Activated CD8-positive, alpha-beta memory T cell treated with anti-CD3 and anti-CD28 coated beads for 1 hour (primary cell): Measurements from ENCODE around the gene LAMP1.
A peak's percentile ranks its signal among the peaks of the same experiment; 100 is the strongest.
"Not testable (repeated sequence)": the region's sequence is repeated elsewhere in the genome, so short reads cannot be mapped to it uniquely, and the experiment has no call there.

Experiments used
- DNase-seq, 2 donors: peaks; one replicate each; pipeline ENCODE4 v3.0.0-alpha.2; 2020; ENCODE audit warnings: low read depth in 1 of 2; ENCODE audit errors: extremely low read depth in 1 of 2

The LAMP1 gene

GRCh38 chr13:113296823-113297369 is at the start of gene LAMP1:
LAMP1 (plus strand) TSS chr13:113297239; CDS start chr13:113297435, 196 bp downstream.
- peak; percentile 93 to 98 for DNase-seq

DNA sequence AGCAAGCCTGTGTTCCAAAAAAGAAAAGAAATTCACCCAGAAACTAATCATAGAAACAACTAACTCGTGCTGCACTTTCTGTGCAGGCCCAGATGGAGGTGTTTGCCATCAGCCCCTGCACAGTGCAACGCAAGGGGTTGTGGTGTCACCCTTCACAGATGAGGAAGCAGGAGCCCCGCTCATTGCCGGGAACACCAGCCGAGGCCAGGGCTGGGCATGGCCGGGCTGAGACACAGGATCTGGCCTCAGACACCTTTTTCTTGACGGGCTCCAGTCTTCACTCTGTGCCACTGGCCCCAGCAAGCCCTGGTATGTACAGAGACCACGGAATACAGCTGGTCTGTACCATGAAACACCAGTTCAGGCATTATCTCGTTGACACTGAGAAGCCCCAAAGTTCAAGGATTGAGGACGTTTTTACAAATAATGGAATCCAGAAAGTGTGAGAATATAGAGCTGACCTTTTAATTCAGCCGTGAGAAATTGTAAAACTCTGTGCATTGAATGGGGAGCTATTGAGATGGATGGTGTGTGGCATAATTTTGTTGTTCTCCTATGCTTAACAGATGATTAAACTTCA is 44.4 kb upstream of the LAMP1 start:
- DNase-seq = no peak

- not testable (repeated sequence) for DNase-seq
Observed at GRCh38 chr13:113257908-113258307, 39.1 kb upstream of the LAMP1 start.

GRCh38 chr13:113258321-113259054 is 38.6 kb upstream of the LAMP1 start:
- DNase-seq = no peak

DNA sequence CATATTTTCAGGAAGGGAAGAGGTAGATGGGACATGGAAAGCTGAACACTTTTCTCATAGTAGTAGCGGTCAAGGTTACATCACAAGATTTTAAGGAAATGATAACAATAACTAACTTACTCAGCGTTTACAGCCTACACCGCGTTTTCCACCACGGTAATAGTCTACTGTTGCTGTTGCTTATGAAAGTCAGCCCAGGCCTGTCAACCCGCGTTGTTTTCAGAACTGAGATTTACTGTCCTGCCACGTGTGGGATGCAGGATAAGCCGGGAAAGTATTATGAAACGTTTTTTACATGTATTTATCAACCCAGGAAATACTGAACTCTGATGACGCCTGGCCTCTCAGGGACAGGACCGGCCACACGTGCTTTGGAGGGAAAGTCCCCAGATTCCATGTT is 36.0 kb upstream of the LAMP1 start:
- DNase-seq = no peak

- not testable (repeated sequence) for DNase-seq
Observed at GRCh38 chr13:113263016-113263415, 34.0 kb upstream of the LAMP1 start.

DNA sequence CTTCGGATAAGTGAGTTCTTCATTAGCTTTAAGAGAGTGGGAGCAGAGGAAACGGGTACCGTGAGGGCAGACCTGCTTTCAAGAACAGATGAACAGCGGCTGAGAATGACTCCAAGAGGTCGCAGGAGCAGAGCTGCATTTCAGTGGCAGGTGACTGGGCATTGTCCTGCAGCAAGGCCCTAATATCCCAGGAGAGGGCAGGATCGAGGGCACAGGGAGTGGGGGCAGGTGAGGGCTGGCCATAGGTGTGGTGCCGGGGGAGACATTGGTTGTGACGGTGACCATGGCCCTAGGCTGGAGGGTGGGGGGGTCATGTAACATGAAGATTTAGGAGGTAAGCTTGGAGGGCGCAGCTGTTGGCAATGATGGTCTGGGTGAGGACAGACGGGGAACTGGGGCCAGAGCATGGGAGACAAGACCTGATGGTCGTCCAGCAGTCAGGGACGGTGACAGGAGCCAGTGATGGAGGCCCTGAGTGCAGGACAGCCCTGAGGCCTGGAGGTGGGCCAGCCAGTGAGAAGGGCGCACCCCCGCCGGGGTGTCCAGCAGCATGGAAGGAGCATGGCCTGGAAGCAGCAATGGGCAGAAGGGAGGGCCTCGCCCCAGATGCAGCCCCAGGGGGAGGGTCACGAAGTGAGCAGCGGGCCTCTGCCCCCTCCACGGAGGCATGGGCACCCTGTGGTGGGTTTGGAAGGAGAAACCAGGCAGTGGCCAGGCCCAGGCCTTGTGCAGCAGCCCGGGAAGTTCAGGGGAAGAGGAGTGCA is 29.2 kb upstream of the LAMP1 start:
- no peak for DNase-seq

DNA sequence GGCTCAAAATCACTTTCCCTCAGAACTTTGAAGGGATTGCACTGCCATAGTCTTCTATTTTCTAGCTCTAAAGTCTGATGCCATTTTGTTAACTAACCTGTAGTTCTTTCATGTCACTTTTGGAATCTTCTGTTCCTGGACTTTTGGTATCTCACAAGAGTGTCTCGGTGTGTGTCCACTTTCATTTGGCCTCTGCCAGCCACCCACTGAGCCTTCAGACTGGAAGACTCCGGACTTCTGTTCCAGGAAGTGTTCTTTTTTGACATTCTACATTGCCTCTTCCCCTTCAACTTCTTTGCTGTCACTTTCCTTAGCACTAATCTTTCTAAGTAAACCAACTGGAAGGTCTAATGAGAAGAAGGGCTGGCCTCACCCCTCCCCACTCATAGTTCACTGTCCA is 25.0 kb upstream of the LAMP1 start:
- no peak for DNase-seq

GRCh38 chr13:113272701-113273181 is 24.3 kb upstream of the LAMP1 start:
- DNase-seq = no peak

DNA sequence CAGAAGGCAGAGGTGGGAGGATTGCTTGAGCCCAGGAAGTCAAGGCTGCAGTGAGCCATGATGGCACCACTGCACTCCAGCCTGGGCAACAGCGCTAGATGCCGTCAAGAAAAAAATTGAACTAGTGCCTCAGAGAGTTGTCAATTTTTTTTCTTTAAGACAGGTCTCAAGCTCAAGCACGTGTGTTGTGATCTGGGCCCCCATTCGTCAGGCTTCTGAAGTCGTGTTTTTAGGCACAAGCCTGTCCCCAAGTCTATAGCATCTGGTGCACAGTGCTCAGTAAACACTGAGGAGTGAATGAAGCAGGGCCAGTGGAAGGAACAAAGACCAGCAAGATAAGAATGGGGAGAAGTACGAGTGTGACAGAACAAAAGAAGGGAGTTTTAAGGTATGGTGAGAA is 23.7 kb upstream of the LAMP1 start:
- no peak for DNase-seq

- DNase-seq = no peak
Observed at GRCh38 chr13:113273851-113274590, 23.0 kb upstream of the LAMP1 start.

- DNase-seq = no peak
Observed at GRCh38 chr13:113274721-113275120, 22.3 kb upstream of the LAMP1 start.

DNA sequence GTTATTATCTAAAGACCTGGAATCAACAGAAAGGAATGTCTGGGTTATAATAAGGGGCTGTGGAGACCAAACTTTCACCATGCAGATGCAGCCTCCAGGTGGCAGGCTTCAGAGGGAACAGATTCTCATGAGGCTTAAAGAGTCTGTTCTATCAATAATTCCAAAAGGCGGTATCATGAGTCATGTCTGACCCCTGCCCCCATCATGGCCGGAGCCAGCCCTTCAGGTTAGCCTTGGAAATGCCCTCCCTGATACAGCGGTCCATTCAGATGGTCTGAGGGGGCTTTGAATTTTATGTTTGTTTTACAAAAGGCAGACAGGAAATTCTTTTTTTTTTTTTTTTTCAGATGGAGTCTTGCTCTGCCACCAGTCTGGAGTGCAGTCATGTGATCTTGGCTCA is 21.7 kb upstream of the LAMP1 start:
- DNase-seq = no peak

- DNase-seq = no peak
Observed at GRCh38 chr13:113280126-113280525, 16.9 kb upstream of the LAMP1 start.

GRCh38 chr13:113283904-113284303 is 13.1 kb upstream of the LAMP1 start:
- no peak for DNase-seq

DNA sequence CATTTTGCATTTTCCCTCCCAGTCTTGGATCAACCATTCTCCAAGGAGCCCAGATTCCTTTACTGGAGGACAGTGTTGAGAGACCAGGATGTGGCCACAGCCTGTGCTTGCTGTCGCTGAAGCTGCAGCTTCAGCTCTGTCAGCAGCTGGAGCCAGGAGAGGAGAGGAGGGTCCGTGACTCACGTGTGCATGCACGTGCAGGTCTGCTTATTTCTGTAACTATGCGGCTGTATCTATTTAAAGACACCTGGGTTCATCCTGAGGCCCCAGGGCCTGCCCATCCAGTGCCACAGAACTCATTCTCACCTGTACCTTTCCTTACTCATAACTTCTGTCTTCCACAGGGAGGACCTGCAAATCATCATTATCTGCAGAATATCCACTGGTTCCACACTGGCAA is 8.2 kb upstream of the LAMP1 start:
- no peak for DNase-seq

DNA sequence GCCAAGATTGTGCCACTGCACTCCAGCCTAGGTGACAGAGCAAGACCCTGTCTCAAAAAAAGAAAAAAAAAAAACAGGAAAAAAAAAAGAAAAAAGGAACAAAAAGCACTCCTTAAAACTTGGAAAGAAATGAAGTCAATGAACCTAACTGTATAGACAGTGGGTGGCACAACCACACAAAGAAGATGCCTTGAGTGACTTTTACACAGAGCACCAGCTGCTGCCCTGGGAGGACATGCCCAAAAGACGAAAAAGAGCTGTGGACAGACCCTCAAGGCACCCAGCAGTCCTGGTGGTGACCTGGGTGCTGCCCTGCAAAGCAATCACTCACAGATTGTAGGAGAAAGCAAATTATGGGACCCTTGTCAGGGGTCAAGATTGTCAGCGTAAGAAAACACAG is 5.9 kb upstream of the LAMP1 start:
- no peak for DNase-seq

DNA sequence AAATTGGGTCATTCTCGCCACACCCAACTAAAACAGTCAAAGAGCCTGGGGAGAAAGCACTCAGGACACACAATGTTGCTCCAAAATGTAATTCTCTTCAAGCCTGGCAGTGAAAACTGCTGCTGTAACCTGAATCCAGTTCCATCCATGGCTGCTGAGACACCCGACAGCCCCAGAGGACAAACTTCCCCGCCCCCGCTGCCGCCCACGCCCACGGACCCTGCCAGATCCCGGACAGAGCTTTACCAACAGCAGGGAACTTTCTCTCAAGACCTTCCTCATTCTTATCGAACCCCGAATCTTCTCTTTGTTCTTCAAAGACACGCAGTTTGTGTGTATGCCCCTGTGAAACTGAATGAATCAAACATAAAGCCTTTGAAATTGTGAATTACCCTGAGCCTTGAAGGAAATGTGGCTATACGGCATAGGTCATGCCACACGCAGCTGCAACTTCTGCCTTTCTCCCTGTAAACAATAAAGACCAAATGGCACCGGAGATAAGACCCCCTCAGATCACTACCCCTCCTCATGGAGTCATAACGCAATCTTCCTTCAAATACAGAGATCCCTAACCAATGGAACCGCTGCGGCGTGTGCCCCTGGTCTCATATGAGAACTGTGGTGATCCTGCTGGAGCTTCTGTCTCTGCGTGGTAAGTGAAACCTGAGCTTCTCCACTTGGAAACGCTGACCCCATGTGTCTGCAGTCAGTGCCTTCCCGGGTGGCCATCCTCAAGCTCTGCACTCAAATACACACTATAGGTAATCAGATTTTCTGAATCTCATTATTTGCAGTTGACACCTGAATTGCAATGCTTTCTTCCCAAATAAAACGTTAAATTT is 4.8 kb upstream of the LAMP1 start:
- DNase-seq = no peak

GRCh38 chr13:113293686-113294085 is 3.4 kb upstream of the LAMP1 start:
- no peak for DNase-seq

- DNase-seq = no peak
Observed at GRCh38 chr13:113295776-113296175, 1.3 kb upstream of the LAMP1 start.
